SK-N-SH (cell line): ENCODE measurements around the gene SPRR2D.

ENCODE experiments used
- EP300 ChIP-seq, 2 experiments: IDR thresholded peaks; 2 replicates each; pipeline versions ENCODE4 v1.4.0 to v1.6.1; 2012; ENCODE audit warnings: borderline replicate concordance in 1 of 2, low read depth in 1 of 2, low read length in 1 of 2
- EZH2phosphoT487 ChIP-seq: fragments of 200-600 bp; sonication (generic); IDR thresholded peaks from 2 replicates; pipeline ENCODE4 v1.6.1; 2017; ENCODE audit warnings: low read depth, mixed run types, mild to moderate bottlenecking, antibody characterized with exemption, moderate library complexity, borderline replicate concordance
- GABPA ChIP-seq: IDR thresholded peaks from 2 replicates; pipeline ENCODE4 v1.4.0; 2012; ENCODE audit warnings: low read depth, mild to moderate bottlenecking
- JUND ChIP-seq: IDR thresholded peaks from 2 replicates; pipeline ENCODE4 v1.4.0; 2012
- NRF1 ChIP-seq: IDR thresholded peaks from 2 replicates; pipeline ENCODE4 v1.6.1; 2012; ENCODE audit warnings: low read depth, mild to moderate bottlenecking, low read length
- POLR2AphosphoS5 ChIP-seq: IDR thresholded peaks from 2 replicates; pipeline ENCODE4 v1.6.1; 2012; ENCODE audit warnings: low read depth, low read length
- SIN3A ChIP-seq: IDR thresholded peaks from 2 replicates; pipeline ENCODE4 v1.6.1; 2012; ENCODE audit warnings: low read depth, mild to moderate bottlenecking, low read length, moderate library complexity, borderline replicate concordance
- TAF1 ChIP-seq: IDR thresholded peaks from 2 replicates; pipeline ENCODE4 v1.6.1; 2012; ENCODE audit warnings: low read depth, mild to moderate bottlenecking, low read length, moderate library complexity, borderline replicate concordance
- TEAD4 ChIP-seq: IDR thresholded peaks from 2 replicates; pipeline ENCODE4 v1.4.0; 2012; ENCODE audit warnings: mild to moderate bottlenecking, borderline replicate concordance; ENCODE audit not compliant: insufficient read depth
- TF ChIP-seq, protein P1 (sequence below): fragments of 200-600 bp; sonication (generic); IDR thresholded peaks from 2 replicates; pipeline ENCODE4 v1.6.1; 2017; ENCODE audit warnings: antibody characterized with exemption, mild to moderate bottlenecking, moderate library complexity
- TF ChIP-seq, protein P2 (sequence below): IDR thresholded peaks from 2 replicates; pipeline ENCODE4 v1.6.1; 2012; ENCODE audit warnings: mild to moderate bottlenecking, low read depth, low read length, moderate library complexity
- TF ChIP-seq, protein P3 (sequence below): IDR thresholded peaks from 2 replicates; pipeline ENCODE4 v1.4.0; 2012; ENCODE audit warnings: low read depth
- TF ChIP-seq, protein P4 (sequence below): fragments of 150-350 bp; IDR thresholded peaks from 2 replicates; pipeline ENCODE4 v1.6.1; 2017; ENCODE audit warnings: antibody characterized with exemption, low read length, low read depth, borderline replicate concordance

DNA sequence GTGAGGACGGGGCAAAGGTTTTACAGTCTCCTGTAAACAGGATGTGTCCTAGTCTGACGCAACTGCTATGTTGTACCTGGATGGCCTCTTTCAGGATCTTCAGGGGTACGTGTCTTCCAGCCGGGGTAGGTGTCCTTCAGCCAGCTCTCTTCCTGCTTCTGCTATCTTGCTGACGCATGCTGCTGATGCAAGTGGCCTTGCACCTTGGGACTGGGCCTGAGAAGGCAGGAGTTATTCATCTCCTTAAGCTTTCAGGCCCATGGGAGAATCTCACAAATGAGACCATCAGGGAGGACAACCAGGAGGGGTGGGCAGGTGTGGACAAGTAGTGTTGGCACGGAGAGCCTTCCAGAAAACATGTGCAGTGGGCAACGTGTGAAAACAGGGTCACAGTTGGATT lies 17.8 kb downstream of the SPRR2D start:
- TF ChIP-seq TEAD4 (no peak), SIN3A (no peak), JUND (no peak), EP300 (IDR thresholded peaks at IDR 0.05; ENCODE audit: borderline replicate concordance in 1 of 2, low read depth in 1 of 2, low read length in 1 of 2) (no peak), POLR2AphosphoS5 (no peak), EZH2phosphoT487 (no peak), TAF1 (no peak), NRF1 (no peak), GABPA (no peak)
- TF ChIP-seq, protein P1, sequence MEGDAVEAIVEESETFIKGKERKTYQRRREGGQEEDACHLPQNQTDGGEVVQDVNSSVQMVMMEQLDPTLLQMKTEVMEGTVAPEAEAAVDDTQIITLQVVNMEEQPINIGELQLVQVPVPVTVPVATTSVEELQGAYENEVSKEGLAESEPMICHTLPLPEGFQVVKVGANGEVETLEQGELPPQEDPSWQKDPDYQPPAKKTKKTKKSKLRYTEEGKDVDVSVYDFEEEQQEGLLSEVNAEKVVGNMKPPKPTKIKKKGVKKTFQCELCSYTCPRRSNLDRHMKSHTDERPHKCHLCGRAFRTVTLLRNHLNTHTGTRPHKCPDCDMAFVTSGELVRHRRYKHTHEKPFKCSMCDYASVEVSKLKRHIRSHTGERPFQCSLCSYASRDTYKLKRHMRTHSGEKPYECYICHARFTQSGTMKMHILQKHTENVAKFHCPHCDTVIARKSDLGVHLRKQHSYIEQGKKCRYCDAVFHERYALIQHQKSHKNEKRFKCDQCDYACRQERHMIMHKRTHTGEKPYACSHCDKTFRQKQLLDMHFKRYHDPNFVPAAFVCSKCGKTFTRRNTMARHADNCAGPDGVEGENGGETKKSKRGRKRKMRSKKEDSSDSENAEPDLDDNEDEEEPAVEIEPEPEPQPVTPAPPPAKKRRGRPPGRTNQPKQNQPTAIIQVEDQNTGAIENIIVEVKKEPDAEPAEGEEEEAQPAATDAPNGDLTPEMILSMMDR = no peak
- TF ChIP-seq, protein P2, sequence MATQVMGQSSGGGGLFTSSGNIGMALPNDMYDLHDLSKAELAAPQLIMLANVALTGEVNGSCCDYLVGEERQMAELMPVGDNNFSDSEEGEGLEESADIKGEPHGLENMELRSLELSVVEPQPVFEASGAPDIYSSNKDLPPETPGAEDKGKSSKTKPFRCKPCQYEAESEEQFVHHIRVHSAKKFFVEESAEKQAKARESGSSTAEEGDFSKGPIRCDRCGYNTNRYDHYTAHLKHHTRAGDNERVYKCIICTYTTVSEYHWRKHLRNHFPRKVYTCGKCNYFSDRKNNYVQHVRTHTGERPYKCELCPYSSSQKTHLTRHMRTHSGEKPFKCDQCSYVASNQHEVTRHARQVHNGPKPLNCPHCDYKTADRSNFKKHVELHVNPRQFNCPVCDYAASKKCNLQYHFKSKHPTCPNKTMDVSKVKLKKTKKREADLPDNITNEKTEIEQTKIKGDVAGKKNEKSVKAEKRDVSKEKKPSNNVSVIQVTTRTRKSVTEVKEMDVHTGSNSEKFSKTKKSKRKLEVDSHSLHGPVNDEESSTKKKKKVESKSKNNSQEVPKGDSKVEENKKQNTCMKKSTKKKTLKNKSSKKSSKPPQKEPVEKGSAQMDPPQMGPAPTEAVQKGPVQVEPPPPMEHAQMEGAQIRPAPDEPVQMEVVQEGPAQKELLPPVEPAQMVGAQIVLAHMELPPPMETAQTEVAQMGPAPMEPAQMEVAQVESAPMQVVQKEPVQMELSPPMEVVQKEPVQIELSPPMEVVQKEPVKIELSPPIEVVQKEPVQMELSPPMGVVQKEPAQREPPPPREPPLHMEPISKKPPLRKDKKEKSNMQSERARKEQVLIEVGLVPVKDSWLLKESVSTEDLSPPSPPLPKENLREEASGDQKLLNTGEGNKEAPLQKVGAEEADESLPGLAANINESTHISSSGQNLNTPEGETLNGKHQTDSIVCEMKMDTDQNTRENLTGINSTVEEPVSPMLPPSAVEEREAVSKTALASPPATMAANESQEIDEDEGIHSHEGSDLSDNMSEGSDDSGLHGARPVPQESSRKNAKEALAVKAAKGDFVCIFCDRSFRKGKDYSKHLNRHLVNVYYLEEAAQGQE = no peak
- TF ChIP-seq, protein P3, sequence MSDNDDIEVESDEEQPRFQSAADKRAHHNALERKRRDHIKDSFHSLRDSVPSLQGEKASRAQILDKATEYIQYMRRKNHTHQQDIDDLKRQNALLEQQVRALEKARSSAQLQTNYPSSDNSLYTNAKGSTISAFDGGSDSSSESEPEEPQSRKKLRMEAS = no peak
- TF ChIP-seq, protein P4, sequence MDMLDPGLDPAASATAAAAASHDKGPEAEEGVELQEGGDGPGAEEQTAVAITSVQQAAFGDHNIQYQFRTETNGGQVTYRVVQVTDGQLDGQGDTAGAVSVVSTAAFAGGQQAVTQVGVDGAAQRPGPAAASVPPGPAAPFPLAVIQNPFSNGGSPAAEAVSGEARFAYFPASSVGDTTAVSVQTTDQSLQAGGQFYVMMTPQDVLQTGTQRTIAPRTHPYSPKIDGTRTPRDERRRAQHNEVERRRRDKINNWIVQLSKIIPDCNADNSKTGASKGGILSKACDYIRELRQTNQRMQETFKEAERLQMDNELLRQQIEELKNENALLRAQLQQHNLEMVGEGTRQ = no peak
